NCI-H774 (cell line): ENCODE results near the gene APBB3.

Experiments used
- DNase-seq: peaks from one replicate; lab custom pipeline; 2025; lab: John Stamatoyannopoulos, UW

APBB3 gene

GRCh38 chr5:140575309-140575708 is 10.9 kb upstream of the APBB3 start:
- DNase-seq: no peak

GRCh38 chr5:140574165-140574564 is 9.8 kb upstream of the APBB3 start:
- DNase-seq: no peak

- no peak for DNase-seq
These were observed 9.3 kb upstream of the APBB3 start for GRCh38 chr5:140573683-140574082.

GRCh38 chr5:140571105-140571504 is 6.7 kb upstream of the APBB3 start:
- DNase-seq: no peak

GRCh38 chr5:140570488-140570887 is 6.1 kb upstream of the APBB3 start:
- DNase-seq: no peak

GRCh38 chr5:140570058-140570457 is 5.7 kb upstream of the APBB3 start:
- no peak for DNase-seq

GRCh38 chr5:140569197-140569596 is 4.8 kb upstream of the APBB3 start:
- DNase-seq: no peak

- DNase-seq: no peak
These were observed 4.2 kb upstream of the APBB3 start for GRCh38 chr5:140568443-140569063.

- DNase-seq: no peak
These were observed 3.5 kb upstream of the APBB3 start for GRCh38 chr5:140567871-140568270.

- DNase-seq: no peak
These were observed 2.9 kb upstream of the APBB3 start for GRCh38 chr5:140567136-140567818.

GRCh38 chr5:140566665-140567064 is 2.3 kb upstream of the APBB3 start:
- no peak for DNase-seq

- DNase-seq: no peak
These were observed 1.3 kb upstream of the APBB3 start for GRCh38 chr5:140565780-140566095.

GRCh38 chr5:140565024-140565779 is 804 bp upstream of the APBB3 start:
- no peak for DNase-seq

GRCh38 chr5:140563596-140563995 is 802 bp downstream of the APBB3 start:
- no peak for DNase-seq

- no peak for DNase-seq
These were observed 2.5 kb downstream of the APBB3 start for GRCh38 chr5:140561753-140562523.

- no peak for DNase-seq
These were observed 4.2 kb downstream of the APBB3 start for GRCh38 chr5:140560227-140560626.

GRCh38 chr5:140558542-140558941 is 5.9 kb downstream of the APBB3 start:
- DNase-seq: no peak

- DNase-seq: no peak
These were observed 6.4 kb downstream of the APBB3 start for GRCh38 chr5:140557965-140558364.

GRCh38 chr5:140557136-140557805 is 7.1 kb downstream of the APBB3 start, which contains the start of gene SRA1:
SRA1 (minus strand) TSS chr5:140557473; CDS start chr5:140557452, 21 bp downstream.
- peak; percentile 84 for DNase-seq

- DNase-seq: no peak
These were observed 8.0 kb downstream of the APBB3 start for GRCh38 chr5:140556438-140556837.

- DNase-seq: no peak
These were observed 8.6 kb downstream of the APBB3 start for GRCh38 chr5:140555747-140556312.

- DNase-seq: no peak
These were observed 9.9 kb downstream of the APBB3 start for GRCh38 chr5:140554454-140554853.
